HG02852 (cell line): Measurements from ENCODE around the gene NOTCH4.
A peak's percentile ranks its signal among the peaks of the same experiment; 100 is the strongest.

Source experiments
- ATAC-seq: cut with Tn5 transposase; IDR thresholded peaks from one replicate; pipeline ENCODE4 v1.9.1; 2021; ENCODE audit warnings: mild to moderate bottlenecking, moderate library complexity; ENCODE audit not compliant: unreplicated experiment

The NOTCH4 gene

DNA sequence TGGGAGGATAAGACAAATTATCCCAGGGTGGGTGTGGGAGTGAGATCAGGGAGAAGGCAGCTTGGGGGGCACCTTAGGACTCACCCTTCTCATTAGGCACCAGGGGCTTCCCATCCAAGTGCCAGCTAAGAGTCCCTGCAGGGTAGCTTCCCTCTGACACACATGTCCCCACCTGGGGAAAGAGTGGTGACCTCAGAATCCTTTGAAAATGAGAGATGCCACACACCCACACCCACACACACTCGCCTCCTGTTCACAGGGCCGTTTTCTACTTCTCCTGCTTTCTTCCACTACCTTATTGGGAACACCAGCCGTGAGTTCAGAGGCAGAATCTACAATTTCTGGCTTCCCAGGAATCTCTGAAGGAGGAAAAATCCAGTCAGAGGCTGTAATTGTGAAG lies 40.8 kb downstream of the NOTCH4 start:
- no peak for ATAC-seq

DNA sequence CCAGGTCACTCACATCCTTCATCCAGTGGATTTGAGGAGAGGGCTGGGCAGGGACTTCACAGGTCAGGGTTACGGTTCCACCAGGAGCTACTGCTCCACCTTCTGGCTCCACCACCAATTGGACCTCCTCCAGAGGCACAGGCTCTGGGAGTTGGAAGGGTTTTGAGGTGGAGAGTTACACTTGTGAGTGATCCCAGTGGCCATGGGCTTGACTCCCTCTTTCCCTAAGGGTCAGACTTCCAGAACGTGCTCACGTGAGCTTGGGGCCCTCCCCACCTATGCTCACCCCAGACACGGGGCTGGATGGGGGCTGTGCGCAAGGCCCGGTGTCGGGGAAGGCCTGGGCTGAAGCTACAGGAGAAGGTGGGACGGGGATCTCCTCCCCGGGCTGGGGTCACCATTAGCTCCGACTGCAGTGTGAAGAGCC lies 41.3 kb downstream of the NOTCH4 start:
- ATAC-seq: no peak

DNA sequence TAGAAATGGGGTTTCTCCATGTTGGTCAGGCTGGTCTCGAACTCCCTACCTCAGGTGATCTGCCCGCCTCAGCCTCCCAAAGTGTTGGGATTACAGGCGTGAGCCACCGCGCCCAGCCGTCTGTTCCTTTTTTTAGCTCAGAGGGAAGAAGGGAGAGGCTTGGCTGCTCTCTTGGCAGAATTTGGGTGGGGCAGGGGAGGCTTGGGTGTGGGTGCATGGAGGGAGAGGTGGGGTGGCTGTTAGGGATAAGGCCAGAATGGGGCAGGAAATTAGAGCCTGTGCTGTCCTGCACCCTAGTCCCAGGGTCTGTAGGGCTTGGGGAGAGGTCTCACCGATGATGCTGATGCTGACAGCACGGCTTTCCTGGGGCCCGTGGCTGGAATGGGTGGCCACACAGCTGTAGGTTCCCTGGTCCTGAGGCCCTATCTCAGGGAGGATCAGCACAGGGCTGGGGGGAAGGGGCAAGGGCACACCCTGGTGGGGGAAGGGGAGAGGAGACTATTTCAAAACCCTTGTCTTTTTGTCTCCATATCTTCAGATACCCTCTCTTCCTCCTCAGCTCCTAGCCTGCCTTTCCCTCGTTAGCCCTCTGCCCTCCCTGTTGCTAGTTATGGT lies 41.8 kb downstream of the NOTCH4 start:
- ATAC-seq: no peak

DNA sequence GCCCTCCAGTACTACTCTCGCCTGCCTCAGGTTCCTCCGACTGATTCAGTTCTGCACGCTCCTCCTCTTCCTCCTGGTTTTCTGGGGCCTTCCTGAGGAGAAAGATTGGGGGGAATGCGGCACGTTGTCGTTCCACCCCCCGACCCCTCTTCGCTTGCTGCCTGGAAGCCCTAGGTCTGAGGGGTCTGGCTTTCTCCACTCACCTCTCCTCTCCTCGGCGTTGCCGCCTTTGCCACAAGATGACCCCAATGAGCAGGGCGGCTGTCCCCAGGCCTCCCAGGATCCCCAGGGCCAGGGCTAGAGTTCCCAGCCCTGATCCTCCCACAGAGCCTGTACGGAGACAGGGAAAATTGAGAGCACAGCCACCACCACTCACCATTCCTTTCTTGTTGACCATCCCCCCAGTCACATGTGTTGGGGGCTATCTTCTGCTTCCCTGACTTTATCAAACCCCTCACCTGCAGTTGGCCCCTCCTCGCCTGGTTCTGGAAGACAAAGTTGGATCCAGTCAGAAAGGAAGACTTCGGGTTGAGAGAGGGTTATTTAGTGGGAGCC lies 42.6 kb downstream of the NOTCH4 start:
- ATAC-seq: no peak

DNA sequence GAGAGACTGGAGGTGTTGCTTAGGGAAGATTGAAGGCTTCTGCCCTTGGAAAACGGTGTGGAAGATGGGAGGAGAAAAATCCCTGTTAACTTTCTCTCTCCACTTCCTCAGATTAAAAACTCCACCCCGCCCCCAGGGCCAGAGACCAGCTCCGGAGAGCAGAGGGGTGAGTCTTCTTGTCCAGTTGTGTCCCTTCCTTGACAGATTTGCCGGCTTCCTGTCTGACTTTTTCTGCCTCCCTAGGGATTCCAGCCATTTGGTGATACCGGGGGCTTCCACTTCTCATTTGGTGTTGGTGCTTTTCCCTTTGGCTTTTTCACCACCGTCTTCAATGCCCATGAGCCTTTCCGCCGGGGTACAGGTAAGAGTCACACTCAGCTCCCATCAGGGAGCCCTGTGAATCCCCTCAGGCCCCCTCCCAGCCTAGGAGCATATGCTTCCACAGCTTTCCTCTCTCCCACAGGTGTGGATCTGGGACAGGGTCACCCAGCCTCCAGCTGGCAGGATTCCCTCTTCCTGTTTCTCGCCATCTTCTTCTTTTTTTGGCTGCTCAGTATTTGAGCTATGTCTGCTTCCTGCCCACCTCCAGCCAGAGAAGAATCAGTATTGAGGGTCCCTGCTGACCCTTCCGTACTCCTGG lies 44.0 kb downstream of the NOTCH4 start:
- no peak for ATAC-seq

DNA sequence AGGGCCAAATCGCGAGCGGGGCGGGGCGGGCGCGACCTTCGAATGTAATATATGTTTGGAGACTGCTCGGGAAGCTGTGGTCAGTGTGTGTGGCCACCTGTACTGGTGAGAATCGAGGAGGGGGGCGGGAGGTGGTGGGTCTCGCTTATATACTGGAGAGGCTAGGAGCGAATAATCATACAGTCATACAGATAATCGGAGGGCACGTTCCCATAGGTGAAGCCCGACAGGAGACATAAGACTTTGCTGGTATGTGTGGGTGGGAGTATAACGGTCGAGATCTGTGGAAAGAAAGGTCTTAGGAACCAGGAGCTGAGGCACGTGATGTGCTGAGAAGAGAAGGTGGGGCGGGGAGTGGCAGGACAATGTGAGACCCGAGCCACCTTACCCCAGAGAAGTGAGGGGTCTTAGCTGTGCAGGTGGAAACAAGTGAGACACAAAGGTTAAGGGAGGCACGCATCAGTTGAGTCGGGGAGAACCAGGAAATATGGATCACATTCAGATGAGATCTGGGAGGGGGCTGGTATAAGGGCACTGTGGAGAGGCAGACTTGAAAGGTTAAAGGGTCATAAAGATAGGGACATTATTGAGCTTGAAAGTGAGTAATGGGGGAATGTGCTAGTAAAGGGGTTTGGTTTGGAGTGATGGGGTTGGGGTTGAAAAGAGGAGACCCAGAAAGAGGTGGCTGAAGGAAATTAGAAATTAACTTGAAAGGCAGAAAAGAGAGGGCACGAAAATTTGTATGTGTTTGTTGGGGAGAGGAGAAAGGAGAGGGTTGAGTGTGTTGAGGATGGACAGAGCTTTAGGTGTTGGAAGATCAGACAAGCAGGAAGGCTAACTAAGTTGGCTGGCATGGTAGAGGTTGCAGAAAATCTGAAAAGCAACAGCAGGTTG lies 45.1 kb downstream of the NOTCH4 start:
- ATAC-seq: no peak

DNA sequence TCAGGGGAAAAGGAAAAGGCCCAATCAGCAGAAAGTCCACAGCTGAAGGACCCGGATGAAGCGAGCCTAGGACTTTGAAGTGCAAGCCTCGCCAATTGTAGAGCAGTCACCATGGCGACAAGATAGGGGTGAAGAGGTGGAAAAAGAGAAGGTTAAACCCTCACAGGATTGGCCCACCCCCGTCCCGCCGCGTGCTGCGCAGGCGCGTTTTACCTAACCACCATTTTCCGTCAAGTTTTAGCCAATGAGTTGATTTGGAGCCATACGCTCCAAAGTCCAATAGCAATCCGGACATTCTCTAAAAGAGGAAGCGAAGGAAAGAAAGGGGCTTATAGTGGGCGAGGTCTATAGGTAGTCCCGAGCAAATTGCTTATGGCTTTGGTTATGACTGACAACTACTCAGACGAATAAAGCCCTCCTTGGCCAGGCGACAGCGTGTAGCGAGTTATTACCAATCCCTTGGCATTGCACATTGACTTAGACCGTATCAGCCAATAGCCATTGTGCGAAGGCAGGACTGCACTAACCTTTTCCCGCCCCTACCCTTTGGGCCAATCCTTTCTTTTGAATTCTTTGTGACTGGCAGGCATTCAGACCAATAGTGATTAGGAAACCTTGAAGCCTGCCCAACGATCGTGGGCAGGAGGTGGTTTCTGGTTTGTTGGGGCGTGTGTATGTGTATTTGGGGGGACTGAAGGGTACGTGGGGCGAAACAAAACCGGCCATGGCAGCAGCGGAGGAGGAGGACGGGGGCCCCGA lies 45.9 kb downstream of the NOTCH4 start, which contains the start of gene RNF5:
Gene RNF5 (plus strand): TSS at position 618 of the 759 bp plus-strand sequence. CDS start 107 bp downstream, at position 725.
- peak; percentile 85 for ATAC-seq

DNA sequence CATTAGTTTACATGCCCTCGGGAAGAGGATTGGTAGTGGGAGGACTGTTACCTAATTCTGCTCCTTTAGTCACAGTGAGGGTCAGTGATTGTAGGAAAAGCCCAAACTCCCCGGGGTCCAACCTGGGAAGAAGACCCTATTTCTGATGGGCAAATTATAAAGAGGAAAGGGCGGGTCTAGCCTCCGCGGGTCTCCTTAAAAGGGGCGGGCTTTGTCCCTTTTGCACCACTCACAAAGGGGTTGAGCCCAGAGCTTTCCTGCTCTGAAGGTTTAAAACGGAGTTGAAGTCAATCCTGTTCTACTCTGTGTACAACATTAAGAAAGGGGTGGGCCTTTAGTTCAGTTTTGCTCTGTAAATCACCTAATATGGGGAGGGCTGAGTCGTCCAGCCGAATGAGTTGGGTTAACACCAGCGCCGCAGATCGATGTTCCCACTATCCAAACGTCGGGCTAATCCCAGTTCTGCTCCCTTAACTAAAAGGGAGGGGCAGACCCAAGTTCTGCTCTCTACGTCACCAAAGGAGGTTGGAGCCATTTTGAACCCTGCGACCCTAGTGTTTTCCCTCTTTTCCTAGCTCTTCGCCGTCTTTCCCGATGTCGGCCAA lies 46.6 kb downstream of the NOTCH4 start:
- no peak for ATAC-seq

DNA sequence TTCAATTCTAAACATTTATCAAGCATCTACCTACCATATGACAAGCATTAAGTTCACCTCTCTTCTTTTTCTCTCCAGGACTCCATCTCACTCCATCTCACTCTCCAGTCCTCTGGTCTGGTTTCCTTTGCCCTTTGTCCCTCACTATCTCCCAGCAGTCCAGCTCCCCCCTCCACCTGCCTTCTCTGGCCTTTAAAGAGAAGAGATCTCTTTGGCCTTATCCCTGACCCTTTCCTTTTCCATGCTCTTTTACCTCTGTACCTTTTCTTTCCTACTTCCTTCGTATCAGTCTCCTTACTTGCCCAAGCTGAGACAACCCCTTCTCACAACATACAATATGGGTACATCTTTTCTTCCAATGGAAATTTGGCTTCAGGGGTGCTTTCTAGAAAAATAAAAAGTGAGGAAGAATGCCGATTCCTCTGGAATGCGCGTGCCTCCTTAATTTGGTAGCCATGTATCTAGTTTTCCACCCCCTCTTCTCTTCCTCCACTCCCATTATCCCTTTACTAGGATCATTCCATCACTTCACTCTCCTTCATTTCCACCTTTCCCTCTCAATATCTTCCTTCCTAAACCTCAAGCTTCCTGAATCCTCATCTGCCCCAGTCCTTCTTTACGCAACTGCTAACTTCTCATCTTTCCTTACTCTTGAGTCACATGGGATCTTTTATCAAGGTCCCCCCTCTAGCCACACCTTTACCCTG lies 47.2 kb downstream of the NOTCH4 start:
- ATAC-seq: no peak

DNA sequence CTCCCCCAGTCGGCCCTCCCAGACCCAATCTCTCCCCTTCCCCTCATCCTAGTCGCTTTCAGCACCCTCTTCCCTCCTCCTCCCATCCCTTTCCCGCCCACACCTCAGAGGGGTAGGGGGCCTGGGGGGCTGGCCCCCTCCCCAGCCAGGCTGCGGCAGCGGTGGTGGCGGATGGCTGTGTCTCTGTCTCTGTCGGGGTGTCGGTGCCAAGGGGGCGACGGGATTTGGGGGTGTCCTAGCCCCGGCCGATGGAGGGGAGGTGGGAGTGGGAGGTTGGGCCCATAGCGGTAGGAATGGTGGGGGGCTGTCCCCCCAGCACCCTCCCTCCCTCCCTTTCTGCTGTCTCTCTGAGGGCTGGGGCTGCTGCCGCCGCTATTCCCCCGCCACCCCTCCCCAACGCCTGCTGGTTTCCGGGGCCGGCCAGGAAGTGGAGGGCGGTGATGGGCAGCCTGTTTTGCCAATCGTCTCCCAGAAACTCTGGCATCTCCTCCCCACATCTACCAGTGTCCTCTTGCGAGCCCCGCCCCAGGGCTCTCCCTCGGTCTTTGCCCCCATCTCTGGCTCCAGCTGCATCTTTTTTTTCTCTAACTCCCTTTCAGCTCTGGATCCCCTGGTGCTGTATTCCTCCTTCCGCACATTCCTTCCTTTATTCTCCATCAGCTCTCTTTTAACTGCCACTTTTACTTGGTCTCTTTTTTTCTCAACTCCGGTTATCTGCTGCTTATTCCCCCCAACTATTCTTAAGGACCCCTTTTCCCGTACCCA lies 48.0 kb downstream of the NOTCH4 start, which contains the start of gene AGPAT1:
Gene AGPAT1 (minus strand): TSS at position 374 of the 765 bp plus-strand sequence. CDS start 4,588 bp downstream, outside the sequence.
- ATAC-seq: peak; percentile 36

DNA sequence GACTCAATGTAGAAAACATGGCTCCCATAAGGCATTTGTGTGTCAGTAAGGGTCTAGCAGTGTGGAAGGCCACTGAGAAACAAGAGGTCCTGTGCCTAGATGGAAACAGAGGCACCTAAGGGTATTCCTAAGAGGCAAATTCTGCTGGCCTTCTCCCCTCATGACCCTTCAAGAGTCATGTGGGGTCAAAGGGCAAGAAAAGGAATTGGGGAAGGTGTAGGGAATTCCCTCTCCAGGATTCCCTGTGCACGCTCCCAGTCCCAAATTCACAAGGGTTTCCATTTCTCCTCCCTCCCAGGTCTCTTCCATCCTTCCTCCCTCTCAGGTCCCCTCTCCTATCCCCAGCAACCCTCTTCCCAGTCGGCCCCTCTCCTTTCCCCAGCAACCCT lies 48.6 kb downstream of the NOTCH4 start:
- ATAC-seq: no peak

DNA sequence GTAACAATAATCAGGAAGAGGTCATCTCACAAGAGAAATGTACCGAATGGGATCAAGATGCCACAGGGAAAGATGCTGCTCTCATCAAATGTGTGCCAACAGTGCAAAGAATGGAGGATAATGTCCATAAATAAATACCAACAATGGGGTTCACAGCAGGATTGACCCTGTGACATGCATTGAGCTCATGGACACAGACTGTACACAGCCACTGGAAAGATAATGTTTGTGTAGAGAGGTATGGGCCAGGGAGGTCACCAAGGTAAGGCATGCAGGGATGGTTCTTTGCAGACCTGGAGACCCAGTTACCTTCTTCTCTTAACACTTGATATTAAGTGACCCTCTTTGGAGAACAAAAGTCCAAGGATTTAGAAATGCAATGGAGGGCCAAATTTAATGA lies 49.5 kb downstream of the NOTCH4 start:
- ATAC-seq: no peak

DNA sequence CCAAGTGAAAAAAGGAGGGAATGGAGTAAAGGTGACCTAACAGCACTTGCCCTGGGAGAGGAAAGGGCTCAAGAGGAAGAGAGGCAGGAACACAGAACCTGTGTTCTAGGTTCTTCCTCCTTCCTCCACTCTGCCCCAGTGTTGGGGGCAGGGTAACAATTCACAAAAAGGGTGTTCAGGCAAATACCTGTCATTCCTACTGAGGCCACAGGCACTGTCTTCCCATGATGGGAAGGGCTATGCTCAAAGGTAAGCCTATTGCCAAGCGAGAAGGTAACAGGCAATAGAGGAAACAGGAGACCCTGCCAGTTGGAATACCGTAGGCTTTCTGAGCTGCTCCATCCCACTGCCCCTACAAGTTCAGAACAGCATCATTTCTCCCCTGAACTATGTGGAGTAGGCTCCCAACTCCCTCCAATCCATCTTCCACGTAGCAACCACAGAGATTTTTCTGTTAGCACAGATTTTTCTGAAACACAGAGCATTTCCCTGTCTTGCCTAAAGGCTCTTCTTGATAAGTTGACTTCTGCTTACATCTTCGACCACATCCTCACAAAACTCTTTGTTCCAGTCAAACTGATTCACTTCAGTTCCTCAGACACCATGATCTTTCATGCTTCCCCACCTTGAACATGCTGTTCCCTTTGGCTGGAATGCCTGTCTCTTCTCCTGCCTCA lies 50.7 kb downstream of the NOTCH4 start:
- no peak for ATAC-seq

DNA sequence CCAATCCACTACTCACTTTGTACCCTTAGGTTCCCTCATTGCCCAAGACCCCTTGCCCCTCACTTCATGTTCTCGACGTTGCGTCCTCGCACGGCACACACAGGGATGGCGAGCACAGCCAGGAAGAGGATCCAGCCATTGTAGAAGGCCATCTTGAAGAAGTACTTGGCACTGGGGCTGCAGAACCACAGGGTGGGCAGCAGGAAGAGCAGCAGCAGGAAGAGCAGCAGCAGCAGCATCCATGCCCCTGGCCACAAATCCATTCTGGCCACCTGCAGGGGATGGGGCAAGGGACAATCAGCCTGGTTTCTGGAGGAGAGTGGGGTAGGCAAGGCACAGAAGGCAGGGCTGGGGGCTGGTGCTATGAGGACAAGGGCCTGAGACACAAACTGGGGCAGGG lies 52.6 kb downstream of the NOTCH4 start:
- no peak for ATAC-seq

DNA sequence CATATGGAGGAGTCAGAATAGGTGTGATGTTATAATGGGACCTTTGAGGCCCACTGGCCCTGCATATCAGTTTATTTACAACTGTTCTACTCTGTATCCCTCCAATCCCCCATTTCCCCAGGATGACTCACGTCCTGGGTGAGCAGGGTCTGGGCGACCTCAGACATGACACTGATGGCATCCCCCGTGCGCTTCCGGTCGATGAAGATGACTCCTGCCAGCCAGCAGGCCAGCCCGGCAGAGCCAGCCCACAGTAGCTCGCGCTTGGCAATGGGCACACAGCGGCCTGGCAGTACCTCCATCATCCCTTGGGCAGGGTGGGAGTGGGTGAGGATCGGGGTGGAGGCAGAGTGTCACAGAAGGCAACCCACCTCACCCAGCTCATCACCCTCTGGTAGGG lies 53.6 kb downstream of the NOTCH4 start:
- ATAC-seq: no peak

DNA sequence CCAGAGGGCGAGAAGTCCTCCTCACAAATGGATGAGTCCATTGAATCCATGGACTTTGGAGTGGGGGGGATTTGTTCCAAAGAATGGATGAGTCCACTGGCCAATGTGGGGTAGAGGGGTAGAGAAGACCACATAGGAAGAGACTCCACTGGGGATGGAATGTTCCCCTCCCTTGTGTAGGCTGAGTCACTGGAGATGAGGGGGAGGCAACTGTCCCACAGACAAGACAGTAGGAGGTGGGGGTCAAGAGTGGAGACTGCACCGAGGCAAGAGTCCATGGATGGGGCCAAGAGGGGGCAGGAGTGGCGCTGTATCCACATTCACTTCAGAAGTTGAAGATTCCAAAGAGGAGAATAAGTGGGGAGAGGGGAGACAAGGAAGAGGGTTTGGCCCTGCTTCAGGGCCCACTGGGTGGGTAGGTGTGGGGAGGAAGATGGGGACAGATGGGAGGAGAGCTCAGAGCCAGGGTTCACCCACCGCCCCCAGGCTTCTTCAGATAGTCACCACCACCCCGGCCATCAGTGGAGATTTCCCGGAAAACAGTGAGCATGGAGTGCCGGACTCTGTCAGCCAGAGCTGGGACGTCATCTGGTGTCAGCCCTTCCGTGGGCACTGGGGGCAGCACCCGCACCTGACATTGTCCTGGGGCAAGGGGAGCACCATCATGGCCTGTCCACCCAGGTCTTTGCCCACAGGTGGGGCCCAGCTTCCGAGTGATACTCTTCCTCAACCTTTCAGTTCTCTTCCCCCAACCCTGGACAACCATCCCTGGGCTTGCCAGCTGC lies 54.9 kb downstream of the NOTCH4 start:
- no peak for ATAC-seq

DNA sequence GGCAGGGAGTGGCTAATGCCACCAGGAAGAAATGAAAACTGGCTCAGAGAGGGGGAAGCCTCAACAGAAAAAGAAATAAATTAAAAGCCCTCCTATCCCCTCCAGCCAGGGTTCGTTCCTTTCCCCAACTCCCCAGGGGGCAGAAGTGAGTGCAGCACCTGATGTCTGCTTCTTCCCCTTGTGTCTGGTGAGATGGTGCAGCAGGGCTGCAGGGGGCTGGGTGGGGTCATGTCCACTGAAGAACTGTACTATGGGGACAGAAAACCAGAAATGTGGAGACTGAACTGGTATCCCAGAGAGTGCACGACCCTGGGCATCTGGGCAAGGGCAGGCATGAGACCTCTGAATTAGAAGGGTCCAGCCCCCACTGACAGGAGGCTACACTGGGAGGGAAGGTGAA lies 55.5 kb downstream of the NOTCH4 start:
- ATAC-seq: no peak
